Measurements from ENCODE around the gene RFC4.
"Not testable (repeated sequence)": the region's sequence is repeated elsewhere in the genome, so short reads cannot be mapped to it uniquely, and the experiment has no call there.

GRCh38 chr3:186822388-186822759 lies 16.1 kb upstream of the RFC4 start:
- not testable (repeated sequence) for TF ChIP-seq CTCF, POLR2A (IDR thresholded peaks at IDR 0.05)
